ENCODE results near the gene ALK. TPM values are rescaled to one million over a fixed set of nuclear protein-coding genes. Genes with fewer than 3 reads are reported as not detected.

The ALK gene
- polyA plus RNA-seq, 3 donors = 0.02 to 1.0 (median 0.13) TPM

DNA sequence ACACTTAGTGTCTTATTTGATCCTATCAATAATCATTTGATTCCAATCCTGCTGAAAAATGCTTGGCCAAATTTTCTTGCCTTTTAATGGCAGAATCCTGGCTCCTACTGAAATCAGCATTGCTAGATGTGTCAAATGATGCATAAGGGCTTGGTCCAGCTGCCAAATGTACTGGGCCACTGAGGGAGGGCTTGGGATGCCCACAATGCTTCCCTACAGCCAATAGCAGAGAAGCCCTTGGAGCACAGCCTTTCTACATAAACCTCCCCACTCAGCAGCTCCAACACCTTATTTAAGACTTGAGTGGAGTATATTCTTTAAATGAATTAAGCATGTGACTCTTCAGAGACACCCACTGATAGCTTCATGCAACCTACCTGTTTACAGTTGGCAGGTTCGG lies 3.6 kb downstream of the ALK start:
- H3K27ac ChIP-seq (ENCODE audit: low read depth, low read length) = no peak overlapping the region
- 75 to 85% (median 82%) methylated on average over 1 of the region's 1 CpG for WGBS, 3 donors

DNA sequence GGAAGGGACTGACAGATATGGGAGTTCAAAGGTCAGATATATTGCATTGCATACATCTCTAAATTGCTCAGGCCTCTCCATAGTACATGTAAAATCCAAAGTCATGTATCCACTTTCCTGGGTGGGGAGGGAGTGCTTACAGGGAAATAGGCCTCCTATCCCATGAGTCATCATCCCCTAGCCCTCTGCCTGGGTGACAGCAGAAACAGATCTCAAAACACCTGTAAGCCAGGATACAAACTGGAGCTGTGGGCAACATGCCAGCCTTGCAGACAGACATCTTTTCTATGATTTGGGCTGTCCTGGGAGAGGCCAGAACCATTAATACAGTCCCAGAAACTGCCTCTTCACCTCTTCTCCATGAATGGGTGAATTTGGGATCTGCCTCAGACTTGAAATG lies 4.8 kb downstream of the ALK start:
- no peak overlapping the region for H3K27ac ChIP-seq (ENCODE audit: low read depth, low read length)

DNA sequence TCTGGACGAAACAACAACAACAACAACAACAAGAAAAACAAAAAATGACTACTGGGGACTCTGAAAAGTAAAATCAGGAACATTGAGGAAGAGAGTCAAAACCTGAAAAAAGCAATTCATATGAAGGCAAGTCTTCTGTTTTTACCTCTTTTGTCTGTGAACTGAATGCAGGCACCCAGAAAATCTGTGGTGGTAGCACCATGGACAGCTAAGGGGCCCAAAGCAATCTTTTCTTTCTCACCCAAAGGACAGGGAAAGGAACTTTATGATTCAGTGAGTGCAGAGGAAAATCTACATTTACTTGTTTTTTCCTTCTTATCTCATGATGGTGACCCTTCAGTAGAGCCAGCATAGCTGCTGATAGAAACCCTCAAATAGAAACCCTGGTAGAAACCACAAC lies 10.4 kb downstream of the ALK start:
- 70 to 85% (median 75%) methylated on average over 1 of the region's 1 CpG for whole genome bisulfite sequencing, 3 donors
- H3K27ac ChIP-seq (ENCODE audit: low read depth, low read length) = no peak overlapping the region

- H3K27ac ChIP-seq (ENCODE audit: low read depth, low read length) = no peak overlapping the region
Observed at GRCh38 chr2:29910465-29910864, 10.9 kb downstream of the ALK start.

DNA sequence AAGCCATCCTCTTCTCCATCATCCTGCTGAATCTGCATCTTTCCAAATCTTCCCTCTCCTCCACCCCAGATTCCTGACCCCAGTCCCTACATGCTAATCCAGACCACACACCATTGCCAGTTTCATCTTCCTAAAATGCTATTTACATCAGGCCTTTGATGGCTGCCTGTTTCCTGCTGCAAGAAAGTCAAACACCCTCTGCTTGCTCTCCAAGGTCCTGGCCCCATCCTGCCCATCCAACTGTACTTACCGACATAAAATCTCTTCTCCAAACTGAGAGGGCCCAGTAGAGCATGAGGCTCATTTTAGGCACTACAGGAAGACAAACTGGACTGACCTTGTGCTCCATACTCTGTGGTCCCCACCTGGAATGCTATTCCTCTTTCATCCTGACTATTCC lies 19.0 kb downstream of the ALK start:
- H3K27ac ChIP-seq (ENCODE audit: low read depth, low read length) = no peak overlapping the region
- WGBS, 3 donors = 20 to 36% (median 27%) methylated on average over 1 of the region's 1 CpG

DNA sequence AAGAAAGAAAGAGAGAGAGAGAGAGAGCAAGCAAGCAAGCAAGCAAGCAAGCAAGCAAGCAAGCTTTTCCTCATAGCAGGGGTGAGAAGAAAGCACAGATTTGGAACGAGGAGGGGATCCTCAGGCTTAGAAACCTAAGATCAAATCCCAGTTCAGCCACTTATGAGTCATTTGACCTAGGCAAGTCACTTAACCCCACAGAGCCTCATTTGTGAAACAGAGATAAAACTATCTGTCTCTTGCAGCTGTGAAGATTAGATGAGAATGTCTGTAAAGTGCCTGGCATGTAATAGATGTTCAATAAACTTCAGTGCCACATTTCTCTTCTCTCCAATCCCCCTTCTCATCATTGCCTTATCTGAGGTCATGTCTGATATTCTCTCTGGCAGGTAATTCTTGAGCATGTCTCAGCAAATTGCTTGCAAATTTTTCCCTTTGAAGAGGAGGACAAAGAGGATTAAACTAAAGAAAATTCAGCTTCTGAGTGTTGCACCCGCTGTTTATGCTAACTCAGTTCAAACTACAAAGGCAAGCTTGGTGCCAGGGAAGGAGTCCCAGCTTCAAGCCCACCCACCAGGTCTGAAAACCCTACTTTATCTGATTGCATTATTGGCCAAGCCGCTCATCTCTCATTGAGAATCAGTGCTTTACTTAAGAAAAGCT lies 20.3 kb downstream of the ALK start:
- no peak overlapping the region for H3K27ac ChIP-seq (ENCODE audit: low read depth, low read length)
- WGBS, 3 donors = 14 to 39% (median 25%) methylated on average over 3 of the region's 3 CpGs

GRCh38 chr2:29898999-29899398 lies 22.4 kb downstream of the ALK start:
- WGBS, 3 donors = 35 to 53% (median 38%) methylated on average over 5 of the region's 5 CpGs
- no peak overlapping the region for H3K27ac ChIP-seq (ENCODE audit: low read depth, low read length)

DNA sequence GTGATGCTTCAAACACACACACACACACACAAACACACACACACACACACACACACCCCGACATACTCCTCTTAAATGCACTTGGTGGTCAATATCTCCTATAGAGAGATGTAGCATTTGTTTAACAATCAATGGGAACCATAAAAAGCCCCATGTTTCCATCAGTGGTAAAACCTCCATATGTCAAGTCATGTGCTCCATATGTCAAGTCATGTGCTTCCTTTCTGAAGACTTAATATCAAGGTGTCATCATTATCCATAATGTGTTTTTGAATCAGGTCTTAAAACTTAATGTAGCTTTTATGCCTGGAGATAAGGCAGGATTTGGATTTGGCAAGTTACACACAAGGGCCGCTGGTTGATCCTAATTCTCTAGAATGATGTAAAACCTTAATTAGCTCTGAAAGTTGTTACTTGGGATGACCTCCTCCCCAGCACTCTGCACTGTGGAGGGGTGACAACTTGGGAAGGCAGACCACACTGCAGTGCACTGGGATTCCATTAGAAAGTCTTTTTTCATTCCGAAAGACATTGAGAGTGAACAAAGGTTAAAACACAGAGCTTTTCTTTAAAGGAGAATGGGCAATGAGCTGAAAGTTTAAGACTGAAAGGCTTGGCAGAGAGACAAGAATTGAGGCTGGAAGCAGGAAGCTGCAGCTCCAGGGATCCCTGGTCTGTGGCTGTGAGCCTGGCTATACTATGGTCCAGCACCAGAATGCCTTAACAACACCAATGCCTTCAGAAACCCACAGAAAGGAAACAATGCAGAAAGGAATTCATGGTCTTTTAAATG lies 26.4 kb downstream of the ALK start:
- H3K27ac ChIP-seq (ENCODE audit: low read depth, low read length) = no peak overlapping the region
- WGBS, 3 donors = 40 to 49% (median 42%) methylated on average over 3 of the region's 3 CpGs

- no peak overlapping the region for H3K27ac ChIP-seq (ENCODE audit: low read depth, low read length)
- WGBS, 3 donors = 59 to 73% (median 60%) methylated on average over 5 of the region's 5 CpGs
Observed at GRCh38 chr2:29892585-29893259, 28.7 kb downstream of the ALK start.

DNA sequence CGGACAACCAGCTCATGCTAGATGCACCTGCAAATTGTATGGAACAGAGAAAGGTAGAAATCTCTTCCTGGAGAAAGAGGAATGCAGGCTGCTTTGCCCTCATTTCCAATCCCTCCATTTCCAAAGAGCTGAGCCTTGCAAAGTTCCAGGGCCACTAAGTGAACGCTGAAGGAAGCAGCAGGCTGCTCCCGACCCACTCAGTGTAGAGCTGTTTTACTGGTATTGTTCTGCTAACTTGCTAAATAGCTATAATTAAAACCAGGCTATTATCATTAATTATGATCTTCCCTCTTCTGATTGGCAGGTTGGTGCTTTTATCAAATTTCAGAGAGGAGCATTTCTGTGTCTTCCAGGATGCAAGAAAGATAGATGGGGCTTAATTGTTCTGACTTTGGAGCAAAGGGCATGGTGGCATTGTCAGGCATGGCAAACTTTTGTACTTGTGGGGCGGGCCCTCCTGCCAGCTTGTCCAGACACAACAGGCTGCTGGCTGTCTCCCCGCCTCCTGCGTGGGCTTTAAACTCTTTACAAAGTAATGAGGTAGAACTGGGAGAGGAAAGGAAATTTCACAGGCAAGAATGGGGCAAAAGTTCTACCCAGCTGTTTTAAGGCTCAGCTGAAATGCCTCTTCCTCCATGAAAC lies 40.2 kb downstream of the ALK start:
- 78 to 81% (median 79%) methylated on average over 6 of the region's 6 CpGs for WGBS, 3 donors

DNA sequence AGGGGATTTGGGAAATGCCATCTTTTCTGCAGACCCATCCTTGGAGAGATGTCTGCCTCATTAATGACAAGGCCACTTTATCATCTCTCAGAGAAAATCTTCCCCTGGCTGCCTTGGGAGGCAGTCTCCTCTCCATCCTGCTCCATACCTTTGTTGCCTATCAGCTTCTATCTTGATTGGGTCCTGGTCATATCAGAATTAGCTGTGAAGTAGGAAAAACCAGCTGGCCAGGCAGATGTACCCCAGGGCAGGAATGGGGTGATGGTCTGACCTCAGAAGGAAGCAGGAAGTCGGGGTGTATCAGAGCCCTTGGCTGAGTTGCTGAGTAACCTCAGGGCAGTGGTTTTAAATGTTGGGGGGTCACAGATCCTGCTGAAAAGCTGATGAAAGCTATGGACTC lies 41.3 kb downstream of the ALK start:
- 50 to 57% (median 50%) methylated on average over 1 of the region's 1 CpG for WGBS, 3 donors
- H3K27ac ChIP-seq (ENCODE audit: low read depth, low read length) = no peak overlapping the region

More for the DNA sequence above, 40.2 kb downstream of the ALK start:
- H3K27ac ChIP-seq (ENCODE audit: low read depth, low read length) = no peak overlapping the region

DNA sequence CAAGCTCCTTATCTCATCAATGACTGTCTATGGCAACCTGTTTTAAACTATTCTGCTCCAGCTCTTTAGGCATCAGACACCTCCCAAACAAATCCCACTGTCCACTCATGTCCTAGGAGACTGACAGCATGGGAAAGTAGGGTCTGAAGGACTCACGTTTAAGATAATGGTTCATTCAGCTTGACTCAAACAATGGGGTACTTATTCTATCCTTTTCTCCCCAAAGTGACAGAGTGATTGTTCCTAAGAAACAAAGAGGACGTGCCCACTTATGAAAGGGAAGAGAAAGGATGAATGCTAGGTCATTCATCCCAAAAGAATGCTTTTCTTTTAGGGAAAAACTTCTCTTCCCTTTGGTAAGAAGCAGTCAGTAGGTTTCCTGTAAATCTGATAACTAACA lies 41.9 kb downstream of the ALK start:
- 35 to 45% (median 43%) methylated on average over 2 of the region's 2 CpGs for WGBS, 3 donors

GRCh38 chr2:29878898-29879297 lies 42.5 kb downstream of the ALK start:
- 44 to 60% (median 54%) methylated on average over 3 of the region's 3 CpGs for WGBS, 3 donors
- no peak overlapping the region for H3K27ac ChIP-seq (ENCODE audit: low read depth, low read length)

More for the DNA sequence above, 41.9 kb downstream of the ALK start:
- H3K27ac ChIP-seq (ENCODE audit: low read depth, low read length) = no peak overlapping the region

- H3K27ac ChIP-seq (ENCODE audit: low read depth, low read length) = no peak overlapping the region
- whole genome bisulfite sequencing, 3 donors = 92 to 98% (median 97%) methylated on average over 4 of the region's 4 CpGs
Observed at GRCh38 chr2:29876374-29876773, 45.0 kb downstream of the ALK start.

DNA sequence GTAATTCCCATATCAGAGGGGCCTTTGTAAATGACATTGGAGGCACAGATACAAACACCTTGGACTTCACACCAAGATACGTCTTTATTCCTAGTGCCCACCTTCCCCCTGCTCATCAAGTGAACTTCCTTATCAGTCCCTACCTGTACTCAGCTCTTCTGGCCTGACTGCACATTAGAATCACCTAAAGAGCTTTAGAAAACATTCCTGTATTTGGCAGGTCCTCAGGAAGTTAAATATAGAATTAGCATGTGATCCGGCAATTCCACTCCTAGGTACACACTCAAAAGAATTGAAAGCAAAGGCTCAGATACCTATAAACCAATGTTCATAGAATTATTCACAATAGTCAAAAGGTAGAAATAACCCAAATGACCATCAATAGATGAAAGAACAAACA lies 46.6 kb downstream of the ALK start:
- WGBS, 3 donors = 67 to 92% (median 86%) methylated on average over 2 of the region's 2 CpGs

GRCh38 chr2:29872870-29873269 lies 48.5 kb downstream of the ALK start:
- WGBS, 3 donors = 66 to 78% (median 73%) methylated on average over 1 of the region's 1 CpG
- H3K27ac ChIP-seq (ENCODE audit: low read depth, low read length) = no peak overlapping the region

More for the DNA sequence above, 46.6 kb downstream of the ALK start:
- no peak overlapping the region for H3K27ac ChIP-seq (ENCODE audit: low read depth, low read length)

DNA sequence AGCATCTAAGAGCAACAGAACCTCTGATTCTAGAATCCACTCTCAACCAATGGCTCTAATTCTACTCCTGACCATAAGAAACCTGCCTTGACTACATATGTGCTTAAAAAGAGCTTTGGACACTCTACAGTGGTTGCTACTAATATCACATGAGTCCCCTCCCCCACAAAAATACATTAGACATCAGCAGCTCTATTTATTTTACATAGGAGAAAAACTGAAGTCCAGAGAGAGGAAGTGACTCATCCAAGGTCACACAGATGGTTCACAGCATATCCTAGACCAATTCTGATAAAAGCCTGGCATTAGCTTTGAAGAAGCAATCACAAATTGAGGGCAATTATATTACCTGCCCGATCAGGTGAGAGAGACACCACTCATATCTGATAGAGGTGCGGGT lies 49.8 kb downstream of the ALK start:
- 76 to 92% (median 92%) methylated on average over 2 of the region's 2 CpGs for WGBS, 3 donors
- H3K27ac ChIP-seq (ENCODE audit: low read depth, low read length) = no peak overlapping the region

DNA sequence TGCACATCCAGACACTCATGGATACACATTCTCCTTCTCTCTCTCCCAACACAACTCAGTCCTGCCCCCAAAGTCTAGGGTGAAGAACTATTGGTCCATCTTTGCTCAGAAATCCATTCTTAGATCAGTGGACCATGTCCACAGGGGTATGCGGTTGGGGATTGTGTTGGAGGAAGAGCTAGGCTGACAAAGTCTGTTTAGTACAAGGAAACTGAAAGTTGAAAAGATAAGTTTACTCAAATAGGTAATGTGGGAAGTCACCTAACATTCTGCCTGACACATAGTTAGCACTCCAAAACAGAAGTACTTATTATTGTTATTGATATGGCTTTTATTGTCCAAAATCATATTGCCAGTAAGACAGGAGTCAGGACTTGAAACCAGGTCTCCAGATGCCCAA lies 55.9 kb downstream of the ALK start:
- H3K27ac ChIP-seq (ENCODE audit: low read depth, low read length) = no peak overlapping the region
- WGBS, 3 donors = 85 to 90% (median 87%) methylated on average over 1 of the region's 1 CpG

DNA sequence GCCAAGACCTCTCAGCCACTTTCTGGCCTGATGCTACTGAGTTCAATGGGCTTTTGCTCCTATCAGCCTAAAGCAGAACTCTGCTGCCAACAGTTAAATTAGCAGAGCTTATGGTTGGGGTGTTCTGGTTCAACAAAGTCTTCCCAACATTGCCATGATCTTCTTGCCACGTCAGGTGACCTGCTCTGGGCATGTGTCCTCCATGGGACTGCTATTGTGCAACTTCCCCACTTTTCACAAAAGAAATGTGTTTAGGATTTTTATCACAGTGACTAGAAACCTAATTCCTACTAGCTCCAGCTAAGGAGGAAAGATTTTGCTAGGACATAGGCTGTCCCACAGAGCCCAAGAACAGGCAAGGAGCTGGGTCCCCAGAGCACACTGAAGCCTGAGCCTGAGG lies 56.4 kb downstream of the ALK start:
- WGBS, 3 donors = 0 to 4% (median 0%) methylated on average over 1 of the region's 1 CpG
- no peak overlapping the region for H3K27ac ChIP-seq (ENCODE audit: low read depth, low read length)

Data from adipose tissue (tissue), 3 donors.